ENCODE data around the gene CD8B. TPM values are rescaled to one million over a fixed set of nuclear protein-coding genes. Genes with fewer than 3 reads are reported as not detected.

The CD8B gene
- total and polyA plus RNA-seq, 2 of the 8 experiments (the other 6 are each of a cell fraction or from before 2014, with no cell fraction given), result 0.35 to 0.63 TPM

DNA sequence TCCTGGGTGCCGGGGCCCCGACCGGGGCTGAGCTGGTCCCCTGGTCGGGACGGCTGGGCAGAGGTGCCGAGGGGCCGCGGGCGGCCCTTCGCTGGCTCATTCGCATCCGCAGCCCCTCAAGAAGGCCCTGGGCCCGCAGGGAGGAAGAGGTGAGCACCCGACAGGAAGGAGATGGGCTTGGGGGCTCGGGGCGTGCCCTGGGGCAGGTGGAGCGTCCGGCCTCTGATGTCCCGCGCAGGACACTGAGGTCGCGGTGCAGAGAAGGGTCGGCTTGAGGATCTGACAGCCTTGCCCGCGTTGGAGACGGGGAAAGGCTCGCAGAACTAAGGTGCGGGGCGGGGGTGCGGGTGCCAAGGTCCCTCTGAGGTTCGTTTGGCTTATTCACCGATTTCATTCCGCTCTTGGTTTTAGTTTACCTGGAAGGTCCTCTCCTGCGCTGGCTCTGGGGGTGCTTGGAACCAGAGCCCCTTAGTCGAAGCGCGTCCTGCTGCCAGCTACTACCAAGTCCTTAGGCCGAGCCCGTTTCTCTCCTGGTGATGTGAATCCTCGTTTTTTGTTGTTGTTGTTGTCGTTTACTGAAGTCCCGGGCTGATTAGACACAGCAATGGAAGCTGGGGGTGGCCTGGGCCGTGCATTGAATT lies 52.1 kb downstream of the CD8B start:
- Histone ChIP-seq H3K56ac (replicated peaks; ENCODE audit: insufficient read length, low read depth, low read length) (no peak overlapping the region), H2AFZ (ENCODE audit: low read length) (no peak overlapping the region), H4K91ac (replicated peaks; ENCODE audit: insufficient read length, low read length) (no peak overlapping the region), H2BK15ac (ENCODE audit: low read length) (peak overlapping the region; percentile 61; the same call in 1 of the 2 replicates), H3K36me3 (ENCODE audit: control insufficient read depth in 2 of 4, insufficient read depth in 4 of 4, low read length in 3 of 4) (no peaks in the 10 kb centered on the region), H4K8ac (ENCODE audit: extremely low read depth, insufficient read depth, low read length) (no peak overlapping the region; the same call in 1 of the 2 replicates), H3K79me2 (ENCODE audit: control insufficient read depth in 1 of 2, insufficient read depth in 2 of 2, low read length in 2 of 2) (no peaks in the 10 kb centered on the region), H3K9me3 (ENCODE audit: insufficient read depth in 2 of 2, low read depth in 1 of 2, low read length in 1 of 2) (no peaks in the 10 kb centered on the region), H3K4me1 (replicated peaks in 1 of 4; ENCODE audit: control insufficient read depth in 3 of 4, insufficient read depth in 4 of 4, low read length in 3 of 4) (peaks cover 0 to 3% (median 1%) of the 10 kb centered on the region in 4 experiments; a peak in 1 of 7 replicates), H3K9ac (replicated peaks in 1 of 4; ENCODE audit: extremely low read depth in 1 of 4, low read depth in 3 of 4, low read length in 3 of 4) (no peak overlapping the region), H3K4me2 (ENCODE audit: insufficient read depth in 1 of 2, low read depth in 2 of 2, low read length in 2 of 2) (no peak overlapping the region), H4K20me1 (replicated peaks in 1 of 2; ENCODE audit: control insufficient read depth in 1 of 2, insufficient read depth in 2 of 2, low read length in 2 of 2) (no peaks in the 10 kb centered on the region), H3K14ac (ENCODE audit: insufficient read length) (no peak overlapping the region), H2BK12ac (ENCODE audit: low read depth, low read length) (no peak overlapping the region), H2BK20ac (ENCODE audit: low read length) (no peak overlapping the region), H3K4ac (replicated peaks; ENCODE audit: insufficient read length, low read depth, low read length) (no peak overlapping the region), H3K27me3 (replicated peaks in 1 of 4; ENCODE audit: control insufficient read depth in 3 of 4, extremely low read depth in 1 of 4, insufficient read depth in 3 of 4, low read length in 3 of 4) (peaks cover 0 to 20% (median 12%) of the 10 kb centered on the region in 4 experiments; a peak in 5 of 7 replicates), H2BK5ac (ENCODE audit: low read depth, low read length) (no peak overlapping the region), H3K23ac (ENCODE audit: insufficient read length) (no peak overlapping the region), H3K27ac (ENCODE audit: low read depth, low read length) (no peak overlapping the region), H2BK120ac (replicated peaks; ENCODE audit: low read depth, low read length) (no peak overlapping the region), H3K18ac (ENCODE audit: extremely low read depth, low read length) (no peak overlapping the region), H3K23me2 (ENCODE audit: low read depth, low read length) (peaks cover 8% of the 10 kb centered on the region; the same call in 1 of the 2 replicates), H3K79me1 (ENCODE audit: low read depth, low read length) (no peaks in the 10 kb centered on the region), H4K5ac (ENCODE audit: insufficient read length, low read depth, low read length) (no peak overlapping the region), H2AK5ac (ENCODE audit: low read depth, low read length) (no peak overlapping the region), H3K4me3 (ENCODE audit: extremely low read depth in 1 of 4, insufficient read depth in 2 of 4, low read depth in 3 of 4, low read length in 4 of 4) (no peak overlapping the region)
- ChIA-PET POLR2A (ENCODE audit: partially characterized antibody) (interaction anchor here (0.7 kb wide), 1 partner anchor 1245 kb away, joined by 3 read pairs; no protein-coding TSS in a partner anchor), CTCF (ENCODE audit: partially characterized antibody) (interaction anchor here (1.0 to 1.1 kb wide), 2 partner anchors 17 to 22 kb away, joined by 3 to 7 read pairs; no protein-coding TSS in a partner anchor)
- DNase-seq (ENCODE audit: low read depth in 1 of 2, low spot score in 2 of 2) (no peak), FAIRE-seq (no peak)
- TF ChIP-seq RAD21 (IDR thresholded peaks at IDR 0.05 in 1 of 2, conservative IDR thresholded peaks at IDR 0.05 in 1 of 2; ENCODE audit: low read depth in 2 of 2, low read length in 2 of 2), result no peak
- no peak for TF ChIP-seq BCL11A (IDR thresholded peaks at IDR 0.05; ENCODE audit: low read depth in 2 of 2, low read length in 2 of 2)
- TF ChIP-seq EGR1 (IDR thresholded peaks at IDR 0.05; ENCODE audit: borderline replicate concordance, low read depth, low read length), result no peak
- TF ChIP-seq, protein P1, sequence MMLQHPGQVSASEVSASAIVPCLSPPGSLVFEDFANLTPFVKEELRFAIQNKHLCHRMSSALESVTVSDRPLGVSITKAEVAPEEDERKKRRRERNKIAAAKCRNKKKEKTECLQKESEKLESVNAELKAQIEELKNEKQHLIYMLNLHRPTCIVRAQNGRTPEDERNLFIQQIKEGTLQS (IDR thresholded peaks at IDR 0.05; ENCODE audit: insufficient read depth, low read depth, low read length), result no peak
- no peak for TF ChIP-seq BRCA1 (IDR thresholded peaks at IDR 0.05; ENCODE audit: low read depth, low read length)
- TF ChIP-seq SP1 (IDR thresholded peaks at IDR 0.05; ENCODE audit: low read depth, low read length), result no peak
- 93% methylated on average over 24 of the region's 43 CpGs; no CpG with 5 or more reads in 1 of the 2 experiments for WGBS, 2 experiments (ENCODE audit: extremely low coverage in 1 of 2, insufficient coverage in 1 of 2, insufficient read length in 1 of 2, insufficient replicate concordance in 2 of 2, low coverage in 1 of 2, low lambda C conversion rate in 2 of 2, missing lambda C conversion rate in 1 of 2)

Data from H1 (cell line).